ENCODE data around the gene UNC5B. TPM values are rescaled to one million over a fixed set of nuclear protein-coding genes. Genes with fewer than 3 reads are reported as not detected.

Gene UNC5B
- total and polyA plus RNA-seq, 2 donors (not counting 1 experiment from before 2014, with no cell fraction given), result 2.5 to 60.8 TPM

- Histone ChIP-seq H3K79me2 (ENCODE audit: control insufficient read depth, insufficient read depth, low read length) (no peaks in the 10 kb centered on the region), H3K4me1 (ENCODE audit: control insufficient read depth, extremely low read depth, insufficient read depth, low read length) (peaks cover 2% of the 10 kb centered on the region), H2AFZ (ENCODE audit: low read length) (no peak overlapping the region), H3K4me3 (replicated peaks in 1 of 4; ENCODE audit: control extremely low read depth in 1 of 4, insufficient read depth in 1 of 4, low read depth in 3 of 4, low read length in 4 of 4) (no peak overlapping the region), H4K20me1 (ENCODE audit: control insufficient read depth, extremely low read depth, insufficient read depth, low read length) (no peaks in the 10 kb centered on the region), H3K36me3 (ENCODE audit: control insufficient read depth, insufficient read depth, low read length) (no peaks in the 10 kb centered on the region), H3K9me3 (ENCODE audit: control insufficient read depth, insufficient read depth, low read depth, low read length) (no peaks in the 10 kb centered on the region), H3K9ac (ENCODE audit: insufficient read depth, low read length) (no peak overlapping the region), H3K27me3 (ENCODE audit: control insufficient read depth, insufficient read depth, low read length) (peaks cover 25% of the 10 kb centered on the region), H3K27ac (ENCODE audit: insufficient read depth, low read length) (no peak overlapping the region), H3K4me2 (ENCODE audit: extremely low read depth, insufficient read depth, low read length) (no peak overlapping the region)
- DNase-seq (ENCODE audit: low read depth in 2 of 2), result no peak
- TF ChIP-seq, protein P1, sequence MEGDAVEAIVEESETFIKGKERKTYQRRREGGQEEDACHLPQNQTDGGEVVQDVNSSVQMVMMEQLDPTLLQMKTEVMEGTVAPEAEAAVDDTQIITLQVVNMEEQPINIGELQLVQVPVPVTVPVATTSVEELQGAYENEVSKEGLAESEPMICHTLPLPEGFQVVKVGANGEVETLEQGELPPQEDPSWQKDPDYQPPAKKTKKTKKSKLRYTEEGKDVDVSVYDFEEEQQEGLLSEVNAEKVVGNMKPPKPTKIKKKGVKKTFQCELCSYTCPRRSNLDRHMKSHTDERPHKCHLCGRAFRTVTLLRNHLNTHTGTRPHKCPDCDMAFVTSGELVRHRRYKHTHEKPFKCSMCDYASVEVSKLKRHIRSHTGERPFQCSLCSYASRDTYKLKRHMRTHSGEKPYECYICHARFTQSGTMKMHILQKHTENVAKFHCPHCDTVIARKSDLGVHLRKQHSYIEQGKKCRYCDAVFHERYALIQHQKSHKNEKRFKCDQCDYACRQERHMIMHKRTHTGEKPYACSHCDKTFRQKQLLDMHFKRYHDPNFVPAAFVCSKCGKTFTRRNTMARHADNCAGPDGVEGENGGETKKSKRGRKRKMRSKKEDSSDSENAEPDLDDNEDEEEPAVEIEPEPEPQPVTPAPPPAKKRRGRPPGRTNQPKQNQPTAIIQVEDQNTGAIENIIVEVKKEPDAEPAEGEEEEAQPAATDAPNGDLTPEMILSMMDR (conservative IDR thresholded peaks at IDR 0.05 in 1 of 2, IDR thresholded peaks at IDR 0.05 in 1 of 2; ENCODE audit: low read depth in 1 of 2, low read length in 2 of 2), result no peak
Observed at GRCh38 chr10:71209731-71210541, 2.4 kb upstream of the UNC5B start.

DNA sequence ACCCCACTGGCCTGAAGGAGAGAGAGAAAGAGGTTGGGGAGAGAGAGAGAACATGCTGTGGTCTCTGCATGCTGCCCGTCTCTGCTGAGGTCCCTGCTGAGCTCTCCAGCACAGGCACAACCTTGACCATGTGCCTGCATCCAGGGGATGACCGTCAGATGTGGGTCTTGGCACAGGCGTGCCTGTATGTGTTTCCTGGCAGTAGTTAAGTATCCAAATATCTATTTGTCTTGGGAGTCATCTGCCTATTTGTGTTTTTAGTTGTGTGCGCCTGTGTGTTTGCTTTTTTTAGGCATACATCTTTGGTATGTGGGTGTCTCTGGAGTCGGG is 1.9 kb upstream of the UNC5B start:
- Histone ChIP-seq H3K79me2 (ENCODE audit: control insufficient read depth, insufficient read depth, low read length) (no peaks in the 10 kb centered on the region), H3K36me3 (ENCODE audit: control insufficient read depth, insufficient read depth, low read length) (no peaks in the 10 kb centered on the region), H2AFZ (ENCODE audit: low read length) (no peak overlapping the region), H3K27ac (ENCODE audit: insufficient read depth, low read length) (no peak overlapping the region), H4K20me1 (ENCODE audit: control insufficient read depth, extremely low read depth, insufficient read depth, low read length) (no peaks in the 10 kb centered on the region), H3K27me3 (ENCODE audit: control insufficient read depth, insufficient read depth, low read length) (peaks cover 25% of the 10 kb centered on the region), H3K4me3 (replicated peaks in 1 of 4; ENCODE audit: control extremely low read depth in 1 of 4, insufficient read depth in 1 of 4, low read depth in 3 of 4, low read length in 4 of 4) (no peak overlapping the region), H3K9me3 (ENCODE audit: control insufficient read depth, insufficient read depth, low read depth, low read length) (no peaks in the 10 kb centered on the region), H3K9ac (ENCODE audit: insufficient read depth, low read length) (no peak overlapping the region), H3K4me1 (ENCODE audit: control insufficient read depth, extremely low read depth, insufficient read depth, low read length) (peaks cover 2% of the 10 kb centered on the region), H3K4me2 (ENCODE audit: extremely low read depth, insufficient read depth, low read length) (no peak overlapping the region)
- no peak for DNase-seq (ENCODE audit: low read depth in 2 of 2)
- TF ChIP-seq, protein P1 (conservative IDR thresholded peaks at IDR 0.05 in 1 of 2, IDR thresholded peaks at IDR 0.05 in 1 of 2; ENCODE audit: low read depth in 1 of 2, low read length in 2 of 2), result no peak
- peak; percentile 47 for TF ChIP-seq EZH2 (IDR thresholded peaks at IDR 0.05; ENCODE audit: low read length, missing control alignments)

DNA sequence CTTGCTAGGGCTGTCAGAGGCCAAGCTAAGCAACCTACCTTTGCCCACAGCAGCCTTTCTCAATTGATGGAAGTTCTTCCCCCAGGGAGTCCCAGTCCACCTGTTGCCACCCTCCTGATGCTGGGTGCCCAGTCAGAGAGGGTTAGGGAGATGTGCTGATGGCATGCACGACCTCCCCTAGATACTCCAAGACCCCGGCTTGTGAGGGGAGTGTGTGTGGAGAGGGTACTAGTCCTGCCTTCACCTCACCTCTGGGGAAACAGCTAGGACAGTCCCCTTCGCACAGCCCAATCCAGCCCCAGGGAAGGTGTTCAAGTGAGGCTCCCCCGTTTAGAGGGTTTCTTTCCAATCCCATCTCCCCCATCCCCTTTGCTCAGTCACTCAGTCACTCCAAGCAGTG is 1.3 kb upstream of the UNC5B start:
- H3K4me3 ChIP-seq (replicated peaks in 1 of 4; ENCODE audit: control extremely low read depth in 1 of 4, insufficient read depth in 1 of 4, low read depth in 3 of 4, low read length in 4 of 4), result no peak overlapping the region
- peaks cover 25% of the 10 kb centered on the region for H3K27me3 ChIP-seq (ENCODE audit: control insufficient read depth, insufficient read depth, low read length)
- no peak for TF ChIP-seq EZH2 (IDR thresholded peaks at IDR 0.05; ENCODE audit: low read length, missing control alignments)
- TF ChIP-seq, protein P1 (conservative IDR thresholded peaks at IDR 0.05 in 1 of 2, IDR thresholded peaks at IDR 0.05 in 1 of 2; ENCODE audit: low read depth in 1 of 2, low read length in 2 of 2), result no peak
- peaks cover 2% of the 10 kb centered on the region for H3K4me1 ChIP-seq (ENCODE audit: control insufficient read depth, extremely low read depth, insufficient read depth, low read length)
- H3K36me3 ChIP-seq (ENCODE audit: control insufficient read depth, insufficient read depth, low read length), result no peaks in the 10 kb centered on the region
- DNase-seq (ENCODE audit: low read depth in 2 of 2), result no peak
- no peak overlapping the region for H3K4me2 ChIP-seq (ENCODE audit: extremely low read depth, insufficient read depth, low read length)
- no peaks in the 10 kb centered on the region for H3K79me2 ChIP-seq (ENCODE audit: control insufficient read depth, insufficient read depth, low read length)
- no peak overlapping the region for H3K9ac ChIP-seq (ENCODE audit: insufficient read depth, low read length)
- no peaks in the 10 kb centered on the region for H4K20me1 ChIP-seq (ENCODE audit: control insufficient read depth, extremely low read depth, insufficient read depth, low read length)
- no peaks in the 10 kb centered on the region for H3K9me3 ChIP-seq (ENCODE audit: control insufficient read depth, insufficient read depth, low read depth, low read length)
- H2AFZ ChIP-seq (ENCODE audit: low read length), result no peak overlapping the region
- no peak overlapping the region for H3K27ac ChIP-seq (ENCODE audit: insufficient read depth, low read length)

All from fibroblast of lung (primary cell).